Skin epidermis (tissue), 12 donors: ENCODE results near the gene IL1RAPL1.
"Not testable (repeated sequence)": the region's sequence is repeated elsewhere in the genome, so short reads cannot be mapped to it uniquely, and the experiment has no call there.

Source experiments
- H3K27ac ChIP-seq, 21 experiments: fragments of 200-600 bp; sonication (generic) in 11 of 21; one replicate each; pipeline ENCODE4 v1.5.0; 2020; ENCODE audit warnings: mild to moderate bottlenecking in 3 of 21, inconsistent platforms in 2 of 21, moderate library complexity in 2 of 21
- H3K4me3 ChIP-seq, 7 experiments: fragments of 200-600 bp; sonication (generic) in 2 of 7; one replicate each; pipeline ENCODE4 v1.5.0; 2020; ENCODE audit warnings: inconsistent platforms in 2 of 7, mild to moderate bottlenecking in 2 of 7, moderate library complexity in 1 of 7

The IL1RAPL1 gene

GRCh38 chrX:29318012-29318411, 730.8 kb downstream of the IL1RAPL1 start:
- H3K4me3 ChIP-seq: no peak overlapping the region
- no peak overlapping the region for H3K27ac ChIP-seq

- H3K4me3 ChIP-seq, H3K27ac ChIP-seq: not testable (repeated sequence)
Measured at GRCh38 chrX:29332429-29332828, 745.2 kb downstream of the IL1RAPL1 start.

- not testable (repeated sequence) for H3K27ac ChIP-seq, H3K4me3 ChIP-seq
Measured at GRCh38 chrX:29333091-29333490, 745.8 kb downstream of the IL1RAPL1 start.

DNA sequence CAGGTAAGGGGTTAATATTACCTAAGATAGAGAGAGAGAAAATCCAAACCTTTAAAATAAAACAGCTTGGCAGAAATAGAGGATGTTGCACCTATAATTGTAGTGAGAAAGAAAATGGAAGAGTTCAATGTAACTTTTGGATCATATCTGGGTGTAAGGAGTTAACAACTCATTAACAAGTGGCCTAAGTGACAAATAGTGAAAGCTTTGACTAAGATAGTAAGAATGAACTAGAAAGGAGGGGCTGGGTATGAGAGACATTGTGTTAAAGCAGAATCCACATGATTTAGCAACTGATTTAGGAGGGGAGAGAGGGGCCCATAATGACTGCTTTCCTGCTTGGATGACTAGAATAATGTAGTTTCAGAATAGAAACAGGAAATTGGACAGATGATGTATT, 761.0 kb downstream of the IL1RAPL1 start:
- Histone ChIP-seq H3K4me3 (no peak overlapping the region), H3K27ac (no peak overlapping the region)

DNA sequence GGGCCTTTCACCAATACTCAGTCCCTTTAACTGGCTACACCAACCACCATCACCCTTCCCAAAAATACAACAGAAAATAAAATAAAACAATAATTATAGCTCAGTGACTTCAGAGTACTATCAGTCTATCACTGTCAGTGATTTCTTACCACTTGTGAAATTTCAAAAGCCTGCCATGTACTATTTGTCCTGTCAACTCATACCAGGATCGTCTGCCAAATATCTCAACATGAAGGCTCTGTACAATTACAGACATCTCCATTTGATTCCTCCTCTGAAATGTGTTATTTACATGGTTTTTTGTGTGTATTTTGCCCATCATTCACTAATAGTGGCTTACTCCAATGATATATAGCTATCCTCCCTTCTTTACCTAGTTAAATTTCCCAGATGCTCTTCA, 772.0 kb downstream of the IL1RAPL1 start:
- no peak overlapping the region for H3K27ac ChIP-seq
- no peak overlapping the region for H3K4me3 ChIP-seq

- not testable (repeated sequence) for H3K27ac ChIP-seq
Measured at GRCh38 chrX:29374765-29375164, 787.5 kb downstream of the IL1RAPL1 start.

GRCh38 chrX:29376584-29376983, 789.3 kb downstream of the IL1RAPL1 start:
- no peak overlapping the region for H3K4me3 ChIP-seq
- no peak overlapping the region for H3K27ac ChIP-seq

More at GRCh38 chrX:29374765-29375164, 787.5 kb downstream of the IL1RAPL1 start:
- H3K4me3 ChIP-seq: not testable (repeated sequence)

DNA sequence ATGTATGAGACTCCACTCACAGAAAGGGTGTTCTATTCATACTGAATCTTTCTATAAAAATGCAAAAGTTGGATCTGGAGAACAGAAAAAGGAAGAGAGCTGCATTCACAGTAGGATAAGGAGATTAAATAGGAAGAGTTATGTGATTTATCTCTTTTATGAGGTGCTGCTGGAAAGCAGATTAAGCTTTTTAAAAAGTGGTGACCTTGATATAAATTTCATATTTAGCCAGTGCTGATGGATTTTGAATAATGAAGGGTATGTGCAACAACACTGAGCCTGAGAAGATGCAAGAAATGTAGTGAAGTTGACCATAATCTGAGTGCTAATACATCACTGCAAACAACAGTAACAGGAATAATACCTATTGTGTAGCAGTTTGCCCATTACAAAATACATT, 795.6 kb downstream of the IL1RAPL1 start:
- H3K4me3 ChIP-seq: no peak overlapping the region
- H3K27ac ChIP-seq: no peak overlapping the region

DNA sequence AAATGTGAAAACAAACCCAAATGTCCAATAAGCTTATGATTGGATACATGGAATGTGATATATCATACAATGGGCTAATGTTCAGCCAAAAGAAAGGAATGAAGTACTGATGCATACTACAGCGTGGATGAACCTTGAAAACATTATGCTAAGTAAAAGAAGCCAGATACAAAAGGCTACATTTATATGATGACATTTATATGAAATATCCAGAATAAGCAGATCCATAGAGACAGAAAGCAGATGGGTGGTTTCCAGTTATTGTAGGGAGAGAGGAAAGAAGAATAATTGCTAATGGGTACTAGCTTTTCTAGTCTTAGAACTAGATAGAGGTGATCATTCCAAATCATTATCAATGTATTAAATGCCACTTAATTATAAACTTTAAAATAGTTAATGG, 801.3 kb downstream of the IL1RAPL1 start:
- no peak overlapping the region for H3K4me3 ChIP-seq
- no peak overlapping the region for H3K27ac ChIP-seq

- Histone ChIP-seq H3K27ac (no peak overlapping the region), H3K4me3 (no peak overlapping the region)
Measured at GRCh38 chrX:29397506-29397905, 810.3 kb downstream of the IL1RAPL1 start.

DNA sequence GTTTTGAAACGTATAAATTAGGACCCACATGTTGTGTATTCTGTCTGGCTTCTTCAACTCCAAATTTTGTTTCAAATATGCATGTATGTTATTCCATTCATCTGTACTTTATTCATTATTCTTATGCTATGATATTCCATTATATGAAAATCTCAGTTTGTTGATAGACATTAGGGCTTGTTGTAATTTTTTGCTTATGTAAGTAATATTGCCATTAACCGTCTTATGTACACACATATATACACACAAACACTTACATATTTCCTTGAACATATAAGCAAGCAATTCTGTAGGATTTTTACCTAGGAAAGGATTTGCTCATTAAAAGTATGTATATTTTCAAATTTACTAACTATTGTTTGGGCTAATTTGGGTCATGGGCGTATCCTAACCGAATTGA, 820.1 kb downstream of the IL1RAPL1 start:
- Histone ChIP-seq H3K4me3 (no peak overlapping the region), H3K27ac (no peak overlapping the region)

DNA sequence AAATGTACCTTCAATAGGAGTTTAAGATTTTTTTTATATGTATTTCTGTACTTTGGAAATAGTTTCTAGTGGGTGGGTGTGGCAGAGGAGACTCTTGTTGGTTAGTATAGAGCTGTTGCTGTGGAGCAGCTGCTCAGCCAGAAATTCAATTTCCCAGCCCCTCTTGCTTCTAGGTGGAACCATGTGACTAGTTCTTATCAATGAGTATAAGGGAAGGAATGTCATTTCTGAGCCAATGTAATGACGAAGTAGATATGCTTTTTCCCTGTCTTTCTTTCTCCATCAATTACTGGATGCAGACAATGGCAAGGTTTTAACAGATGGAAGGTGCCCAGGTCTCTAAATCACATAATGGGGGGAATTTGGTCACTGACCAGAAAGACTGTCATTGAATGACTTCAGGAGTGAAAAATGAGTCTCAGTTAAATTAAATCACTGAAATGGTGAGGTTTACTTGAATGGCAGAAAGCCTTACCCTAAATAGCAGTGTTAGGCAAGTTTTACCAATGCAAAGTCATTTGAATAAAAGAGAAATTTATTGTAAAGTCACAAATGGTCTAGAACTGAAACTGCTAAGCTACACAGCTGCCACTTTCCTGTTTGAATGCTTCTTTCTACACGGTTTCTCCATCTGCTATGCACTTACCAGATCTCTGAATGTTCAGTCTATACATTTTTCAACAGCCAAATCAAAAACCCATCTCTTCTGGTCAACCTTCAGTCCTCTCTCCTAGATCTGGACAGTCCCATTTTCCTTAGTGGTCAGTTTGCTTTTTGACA, 832.7 kb downstream of the IL1RAPL1 start:
- Histone ChIP-seq H3K27ac (no peak overlapping the region), H3K4me3 (no peak overlapping the region)

DNA sequence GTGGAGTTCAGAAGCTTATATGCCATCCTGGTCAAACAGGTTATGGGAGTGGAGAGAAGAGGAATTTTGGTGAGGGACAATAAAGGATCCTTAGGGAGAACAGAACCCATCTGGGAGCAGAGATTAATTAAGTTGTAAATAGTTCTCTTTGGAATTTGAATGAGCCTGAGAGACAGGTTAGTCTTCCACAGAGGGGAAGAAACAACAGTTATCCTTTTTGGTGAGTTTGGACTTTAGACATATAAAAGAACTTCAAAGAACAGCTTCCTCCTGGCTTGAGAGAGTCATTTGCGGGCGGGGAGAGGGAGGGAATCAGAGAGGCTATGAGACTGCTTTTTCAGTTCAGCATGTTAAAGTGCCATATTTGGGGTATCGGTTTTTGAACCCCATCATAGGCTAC, 834.8 kb downstream of the IL1RAPL1 start:
- Histone ChIP-seq H3K4me3 (no peak overlapping the region), H3K27ac (no peak overlapping the region)

GRCh38 chrX:29431895-29432294, 844.6 kb downstream of the IL1RAPL1 start:
- H3K27ac ChIP-seq: no peak overlapping the region
- H3K4me3 ChIP-seq: no peak overlapping the region

DNA sequence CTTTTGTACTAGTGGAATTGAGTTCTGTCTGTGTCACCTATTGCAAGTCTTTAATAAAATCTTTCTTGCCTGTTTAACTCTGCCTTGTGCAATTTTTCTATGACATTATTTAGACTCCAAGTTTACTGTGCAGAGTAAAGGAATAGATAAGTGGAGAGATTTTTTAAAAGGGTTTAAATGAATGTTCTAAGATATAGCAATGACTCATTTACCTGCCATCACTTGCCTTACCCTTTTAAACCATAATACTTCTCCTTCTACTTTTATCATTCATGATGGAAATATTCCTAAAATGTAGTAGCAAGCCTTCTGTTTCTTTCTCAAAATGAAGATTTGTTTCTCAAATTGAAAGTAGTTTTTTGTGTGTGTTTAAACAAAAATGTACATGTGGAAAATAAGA, 845.3 kb downstream of the IL1RAPL1 start:
- Histone ChIP-seq H3K4me3 (no peak overlapping the region), H3K27ac (no peak overlapping the region)

GRCh38 chrX:29434939-29435338, 847.7 kb downstream of the IL1RAPL1 start:
- Histone ChIP-seq H3K27ac (no peak overlapping the region), H3K4me3 (no peak overlapping the region)

DNA sequence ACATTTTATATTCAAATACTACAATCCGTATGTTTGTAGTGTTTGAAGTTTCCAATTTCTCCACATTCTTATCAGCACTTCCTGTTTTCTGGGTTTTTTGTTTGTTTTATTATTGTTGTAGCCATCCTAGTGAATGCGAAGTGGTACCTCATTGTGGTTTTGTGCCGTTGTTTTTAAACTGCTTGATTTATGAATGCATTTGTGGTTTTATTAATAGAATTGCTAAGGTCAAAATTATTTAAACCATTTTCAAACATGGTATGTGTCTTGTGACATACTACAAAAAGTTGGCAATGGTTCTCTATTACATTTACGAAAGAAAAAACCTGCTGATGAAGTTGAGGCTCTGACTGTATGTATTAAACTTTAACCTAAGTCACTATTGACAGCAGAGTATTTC, 848.1 kb downstream of the IL1RAPL1 start:
- no peak overlapping the region for H3K27ac ChIP-seq
- H3K4me3 ChIP-seq: no peak overlapping the region

DNA sequence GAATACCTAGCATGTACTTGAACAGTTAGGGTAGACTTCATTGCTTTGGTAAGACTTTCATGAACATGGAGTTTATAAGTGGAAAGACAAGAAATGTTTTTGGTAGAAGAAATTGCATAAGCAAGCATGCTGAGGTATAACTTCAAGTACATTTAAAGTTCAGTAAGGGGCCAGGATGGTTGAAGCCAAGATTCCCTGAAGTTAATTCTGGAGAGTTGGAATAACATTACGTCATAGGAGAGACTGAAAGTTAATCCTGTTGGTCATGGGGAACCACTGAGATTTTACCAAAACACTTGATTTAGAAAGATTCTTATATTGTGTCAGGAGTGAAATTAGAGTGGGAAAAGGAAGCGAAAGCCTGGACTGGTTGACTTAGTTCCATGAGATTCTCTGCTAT, 860.6 kb downstream of the IL1RAPL1 start:
- no peak overlapping the region for H3K4me3 ChIP-seq
- H3K27ac ChIP-seq: no peak overlapping the region

DNA sequence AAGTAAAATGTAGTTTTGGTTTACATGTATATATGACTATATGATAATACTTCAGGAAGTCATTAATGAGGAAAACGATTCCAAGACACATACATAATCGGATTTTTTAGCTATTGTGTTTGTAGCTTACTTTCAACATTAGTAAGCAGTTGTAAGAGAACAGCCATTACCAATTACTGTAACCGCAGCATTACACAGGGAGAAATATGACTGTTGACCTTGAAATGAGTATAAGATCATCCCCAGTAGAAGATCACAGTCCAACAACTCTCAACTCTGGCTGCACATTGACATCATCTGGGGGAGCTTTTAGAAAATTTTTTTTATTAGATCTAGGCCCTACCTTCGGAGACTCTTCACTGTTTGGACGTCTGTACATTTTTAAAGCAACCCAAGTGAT, 866.1 kb downstream of the IL1RAPL1 start:
- Histone ChIP-seq H3K4me3 (no peak overlapping the region), H3K27ac (no peak overlapping the region)

DNA sequence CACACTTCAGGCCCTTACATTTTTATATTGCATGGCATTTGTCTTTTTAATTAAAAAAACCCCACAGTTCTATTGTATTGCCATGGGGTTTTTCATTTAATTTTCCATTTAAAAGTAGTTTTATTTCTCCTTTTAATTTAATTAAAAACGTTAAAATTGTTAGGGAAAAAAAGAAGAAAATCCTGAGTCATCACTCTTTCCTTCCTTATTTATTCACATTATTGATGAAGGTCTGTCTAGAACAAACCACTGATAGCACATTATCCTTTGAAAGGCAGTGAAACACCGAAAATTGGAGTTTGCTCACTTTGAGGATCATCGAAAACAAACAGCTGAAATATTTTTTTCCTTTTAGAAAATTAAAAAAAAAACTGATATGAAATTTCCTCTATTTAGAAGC, 868.5 kb downstream of the IL1RAPL1 start:
- no peak overlapping the region for H3K27ac ChIP-seq

GRCh38 chrX:29461039-29461438, 873.8 kb downstream of the IL1RAPL1 start:
- no peak overlapping the region for H3K4me3 ChIP-seq
- H3K27ac ChIP-seq: no peak overlapping the region

More for the DNA sequence above, 868.5 kb downstream of the IL1RAPL1 start:
- no peak overlapping the region for H3K4me3 ChIP-seq

GRCh38 chrX:29466456-29466855, 879.2 kb downstream of the IL1RAPL1 start:
- Histone ChIP-seq H3K27ac (no peak overlapping the region), H3K4me3 (no peak overlapping the region)
